Progenitor cell of endocrine pancreas (in vitro differentiated cells): ENCODE data around the gene CDH18. TPM values are rescaled to one million over a fixed set of nuclear protein-coding genes. Genes with fewer than 3 reads are reported as not detected.

Source experiments
- DNase-seq: peaks from one replicate; pipeline ENCODE4 v3.0.0; 2021; ENCODE audit warnings: low spot score; ENCODE audit not compliant: unreplicated experiment
- H3K27ac Mint-ChIP-seq: 2 replicates; pipeline ENCODE4 v1.8.0; 2021; ENCODE audit warnings: mild to moderate bottlenecking, moderate library complexity, mixed read lengths
- H3K27me3 Mint-ChIP-seq: 2 replicates; pipeline ENCODE4 v1.8.0; 2021; ENCODE audit warnings: mixed read lengths
- H3K36me3 Mint-ChIP-seq: 2 replicates; pipeline ENCODE4 v1.8.0; 2022; ENCODE audit warnings: mixed read lengths; ENCODE audit not compliant: insufficient read depth
- H3K4me1 Mint-ChIP-seq: 2 replicates; pipeline ENCODE4 v1.8.0; 2021; ENCODE audit warnings: low read depth, mixed read lengths
- H3K4me3 Mint-ChIP-seq: 2 replicates; pipeline ENCODE4 v1.8.0; 2021; ENCODE audit warnings: low read depth, mild to moderate bottlenecking, moderate library complexity, mixed read lengths
- H3K9me3 Mint-ChIP-seq: 2 replicates; pipeline ENCODE4 v1.8.0; 2021; ENCODE audit warnings: low read depth, mixed read lengths
- CTCF ChIP-seq: fragments of 200-600 bp; sonication (generic); IDR thresholded peaks from one replicate; pipeline ENCODE4 v1.5.0; 2021; ENCODE audit warnings: antibody characterized with exemption, mild to moderate bottlenecking; ENCODE audit not compliant: unreplicated experiment
- total RNA-seq: library from RNA; stranded (reverse); gene quantifications from 2 replicates; pipeline ENCODE4 v1.2.1, GENCODE V29; 2021

The CDH18 gene
- total RNA-seq, 1 donor from 2014 or later, result 1.9 TPM

GRCh38 chr5:19886123-19886917 is 101.7 kb downstream of the CDH18 start:
- no peaks in the 10 kb centered on the region for H3K9me3 Mint-ChIP-seq
- H3K4me3 Mint-ChIP-seq, result no peak overlapping the region
- DNase-seq, result no peak
- H3K36me3 Mint-ChIP-seq, result peaks cover 1% of the 10 kb centered on the region
- H3K4me1 Mint-ChIP-seq, result peaks cover 5% of the 10 kb centered on the region
- H3K27ac Mint-ChIP-seq, result no peak overlapping the region
- TF ChIP-seq CTCF, result no peak
- H3K27me3 Mint-ChIP-seq, result no peaks in the 10 kb centered on the region

GRCh38 chr5:19885040-19885824 is 102.8 kb downstream of the CDH18 start:
- H3K9me3 Mint-ChIP-seq, result no peaks in the 10 kb centered on the region
- no peak overlapping the region for H3K27ac Mint-ChIP-seq
- no peak overlapping the region for H3K4me3 Mint-ChIP-seq
- no peak for DNase-seq
- no peaks in the 10 kb centered on the region for H3K27me3 Mint-ChIP-seq
- peaks cover 1% of the 10 kb centered on the region for H3K36me3 Mint-ChIP-seq
- peaks cover 13% of the 10 kb centered on the region for H3K4me1 Mint-ChIP-seq
- TF ChIP-seq CTCF, result no peak

- TF ChIP-seq CTCF, result no peak
- peak overlapping the region; percentile 88 for H3K27ac Mint-ChIP-seq
- no peaks in the 10 kb centered on the region for H3K9me3 Mint-ChIP-seq
- no peaks in the 10 kb centered on the region for H3K36me3 Mint-ChIP-seq
- no peak for DNase-seq
- no peaks in the 10 kb centered on the region for H3K27me3 Mint-ChIP-seq
- H3K4me1 Mint-ChIP-seq, result peaks cover 27% of the 10 kb centered on the region
- H3K4me3 Mint-ChIP-seq, result no peak overlapping the region
These were observed 107.1 kb downstream of the CDH18 start for GRCh38 chr5:19880859-19881436.

- Mint-ChIP-seq H3K27me3 (no peaks in the 10 kb centered on the region), H3K36me3 (no peaks in the 10 kb centered on the region), H3K4me3 (no peak overlapping the region), H3K27ac (peak overlapping the region; percentile 88), H3K9me3 (no peaks in the 10 kb centered on the region), H3K4me1 (peaks cover 27% of the 10 kb centered on the region)
- DNase-seq, result no peak
- no peak for TF ChIP-seq CTCF
These were observed 107.5 kb downstream of the CDH18 start for GRCh38 chr5:19880458-19880857.

- Mint-ChIP-seq H3K4me1 (peaks cover 12% of the 10 kb centered on the region), H3K4me3 (no peak overlapping the region), H3K27me3 (no peaks in the 10 kb centered on the region), H3K9me3 (peaks cover 6% of the 10 kb centered on the region), H3K27ac (no peak overlapping the region), H3K36me3 (peaks cover 2% of the 10 kb centered on the region)
- TF ChIP-seq CTCF, result no peak
- no peak for DNase-seq
These were observed 113.2 kb downstream of the CDH18 start for GRCh38 chr5:19874811-19875210.
